Measurements from ENCODE around the gene TEX50. TPM values are rescaled to one million over a fixed set of nuclear protein-coding genes. Genes with fewer than 3 reads are reported as not detected.
A peak's percentile ranks its signal among the peaks of the same experiment; 100 is the strongest.
"Not testable (repeated sequence)": the region's sequence is repeated elsewhere in the genome, so short reads cannot be mapped to it uniquely, and the experiment has no call there.

TEX50 gene
- total RNA-seq, 1 donor from 2014 or later = not detected

GRCh38 chr1:173660306-173660705, 25.2 kb downstream of the TEX50 start:
- Histone ChIP-seq H3K4me3 (no peak overlapping the region), H3K27me3 (no peaks in the 10 kb centered on the region), H3K4me1 (no peaks in the 10 kb centered on the region), H3K27ac (no peak overlapping the region), H3K36me3 (no peaks in the 10 kb centered on the region), H3K9me3 (no peaks in the 10 kb centered on the region)
- TF ChIP-seq, protein P1, sequence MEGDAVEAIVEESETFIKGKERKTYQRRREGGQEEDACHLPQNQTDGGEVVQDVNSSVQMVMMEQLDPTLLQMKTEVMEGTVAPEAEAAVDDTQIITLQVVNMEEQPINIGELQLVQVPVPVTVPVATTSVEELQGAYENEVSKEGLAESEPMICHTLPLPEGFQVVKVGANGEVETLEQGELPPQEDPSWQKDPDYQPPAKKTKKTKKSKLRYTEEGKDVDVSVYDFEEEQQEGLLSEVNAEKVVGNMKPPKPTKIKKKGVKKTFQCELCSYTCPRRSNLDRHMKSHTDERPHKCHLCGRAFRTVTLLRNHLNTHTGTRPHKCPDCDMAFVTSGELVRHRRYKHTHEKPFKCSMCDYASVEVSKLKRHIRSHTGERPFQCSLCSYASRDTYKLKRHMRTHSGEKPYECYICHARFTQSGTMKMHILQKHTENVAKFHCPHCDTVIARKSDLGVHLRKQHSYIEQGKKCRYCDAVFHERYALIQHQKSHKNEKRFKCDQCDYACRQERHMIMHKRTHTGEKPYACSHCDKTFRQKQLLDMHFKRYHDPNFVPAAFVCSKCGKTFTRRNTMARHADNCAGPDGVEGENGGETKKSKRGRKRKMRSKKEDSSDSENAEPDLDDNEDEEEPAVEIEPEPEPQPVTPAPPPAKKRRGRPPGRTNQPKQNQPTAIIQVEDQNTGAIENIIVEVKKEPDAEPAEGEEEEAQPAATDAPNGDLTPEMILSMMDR (IDR thresholded peaks at IDR 0.05) = no peak
- intact Hi-C loops (cut with DNase I) = no loop called here
- DNase-seq (ENCODE audit: low spot score in 2 of 2) = no peak

DNA sequence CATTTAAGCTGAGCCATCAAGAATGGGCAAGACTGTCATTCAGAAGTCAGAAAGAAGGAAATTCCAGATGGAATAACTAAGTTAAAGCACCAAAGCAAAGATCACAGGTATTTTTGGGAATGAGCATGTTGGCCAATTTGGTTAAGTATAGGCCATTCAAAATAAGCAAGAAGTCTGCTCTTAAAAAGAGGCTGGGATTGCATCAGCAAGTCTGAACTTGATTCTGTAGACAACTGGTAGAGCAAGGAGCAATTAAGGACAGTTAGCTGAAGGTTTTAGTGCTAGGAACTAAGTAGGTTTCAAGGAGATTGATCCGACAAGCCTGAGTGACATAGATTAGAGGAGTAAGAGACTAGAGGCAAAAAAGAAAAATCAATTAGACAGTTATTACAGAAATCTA, 26.1 kb downstream of the TEX50 start:
- Histone ChIP-seq H3K9me3 (no peaks in the 10 kb centered on the region), H3K36me3 (no peaks in the 10 kb centered on the region), H3K27me3 (no peaks in the 10 kb centered on the region), H3K27ac (no peak overlapping the region), H3K4me1 (no peaks in the 10 kb centered on the region), H3K4me3 (no peak overlapping the region)
- DNase-seq (ENCODE audit: low spot score in 2 of 2) = no peak
- TF ChIP-seq, protein P1 (IDR thresholded peaks at IDR 0.05) = no peak
- intact Hi-C loops (cut with DNase I) = no loop called here

GRCh38 chr1:173661763-173662162, 26.6 kb downstream of the TEX50 start:
- Histone ChIP-seq H3K9me3 (no peaks in the 10 kb centered on the region), H3K27ac (no peak overlapping the region), H3K36me3 (no peaks in the 10 kb centered on the region), H3K27me3 (no peaks in the 10 kb centered on the region), H3K4me1 (no peaks in the 10 kb centered on the region), H3K4me3 (no peak overlapping the region)
- DNase-seq (ENCODE audit: low spot score in 2 of 2) = no peak
- intact Hi-C loops (cut with DNase I) = no loop called here
- TF ChIP-seq, protein P1 (IDR thresholded peaks at IDR 0.05) = no peak

DNA sequence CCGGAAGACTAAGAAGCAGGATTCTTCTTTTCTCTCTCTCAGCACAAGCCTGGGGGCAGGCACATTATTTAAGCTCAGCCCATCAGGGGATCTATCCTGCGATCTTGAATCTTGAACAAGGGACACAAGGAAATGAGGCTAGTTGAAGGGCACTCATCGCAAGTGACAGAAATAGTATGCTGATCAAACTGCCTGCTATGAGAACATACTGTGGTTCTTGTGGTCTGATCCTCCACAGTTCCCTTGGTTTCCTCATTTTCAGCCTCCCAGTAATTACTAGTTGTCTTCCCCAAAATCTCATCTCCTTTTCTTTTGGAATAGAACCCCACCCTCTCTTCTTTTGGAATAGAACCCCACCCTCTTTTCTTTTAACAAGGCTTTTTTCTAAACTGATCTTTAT, 28.0 kb downstream of the TEX50 start:
- H3K4me1 ChIP-seq = no peaks in the 10 kb centered on the region
- no peak for DNase-seq (ENCODE audit: low spot score in 2 of 2)
- TF ChIP-seq, protein P1 (IDR thresholded peaks at IDR 0.05) = no peak
- H3K4me3 ChIP-seq = no peak overlapping the region
- no peaks in the 10 kb centered on the region for H3K9me3 ChIP-seq
- H3K27me3 ChIP-seq = no peaks in the 10 kb centered on the region
- intact Hi-C loops (cut with DNase I) = no loop called here
- no peaks in the 10 kb centered on the region for H3K36me3 ChIP-seq
- no peak overlapping the region for H3K27ac ChIP-seq

DNA sequence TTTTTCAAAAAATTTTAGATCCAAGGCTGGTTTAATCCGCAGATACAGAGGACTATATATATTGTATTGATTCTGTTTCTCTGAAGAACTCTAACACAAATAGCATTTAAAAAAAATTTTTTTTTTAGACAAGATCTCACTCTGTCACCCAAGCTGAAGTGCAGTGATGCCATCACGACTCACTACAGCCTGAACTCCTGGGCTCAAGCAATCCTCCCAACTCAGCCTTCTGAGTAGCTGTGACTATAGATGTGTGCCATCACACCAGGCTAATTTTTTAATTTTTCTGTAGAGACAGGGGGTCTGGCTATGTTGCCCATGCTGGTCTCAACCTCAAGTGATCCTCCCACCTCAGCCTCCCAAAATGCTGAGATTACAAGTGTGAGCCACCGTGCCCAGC, 31.5 kb downstream of the TEX50 start:
- no peak overlapping the region for H3K27ac ChIP-seq
- no peak overlapping the region for H3K4me3 ChIP-seq
- peaks cover 0 to 3% of the 10 kb centered on the region in 2 donors for H3K4me1 ChIP-seq
- no peaks in the 10 kb centered on the region for H3K9me3 ChIP-seq
- TF ChIP-seq, protein P1 (IDR thresholded peaks at IDR 0.05) = no peak
- H3K36me3 ChIP-seq = no peaks in the 10 kb centered on the region
- H3K27me3 ChIP-seq = no peaks in the 10 kb centered on the region
- intact Hi-C loops (cut with DNase I) = no loop called here
- DNase-seq (ENCODE audit: low spot score in 2 of 2) = no peak

DNA sequence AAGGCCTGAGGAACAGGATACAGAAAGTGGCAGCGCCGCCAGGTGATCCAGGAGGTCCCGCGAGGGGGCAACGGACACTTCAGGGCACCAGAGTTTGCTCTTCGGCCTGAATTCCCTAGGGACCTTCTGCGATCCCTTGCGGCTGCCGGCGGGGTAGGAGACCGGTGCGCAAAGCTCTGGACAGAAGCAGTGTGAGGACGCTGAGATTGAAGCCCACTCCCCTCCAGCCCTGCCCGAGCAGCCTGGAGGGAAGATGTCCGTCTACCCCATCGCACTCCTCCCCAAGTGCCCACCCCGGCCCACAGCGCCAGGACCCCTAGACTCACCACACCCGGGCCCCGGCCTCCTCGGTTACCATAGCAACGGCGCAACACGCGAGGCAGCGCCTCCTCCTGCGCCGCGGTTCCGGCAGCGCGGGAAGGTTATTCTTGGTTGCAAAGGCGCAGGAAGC, 34.4 kb downstream of the TEX50 start, which contains the start of gene ANKRD45:
Gene ANKRD45, minus strand, starts transcription at position 361 of the 451 bp plus-strand sequence. CDS start 10,433 bp downstream, outside the sequence.
- intact Hi-C loops (cut with DNase I) = no loop called here
- no peaks in the 10 kb centered on the region for H3K36me3 ChIP-seq
- TF ChIP-seq, protein P1 (IDR thresholded peaks at IDR 0.05) = no peak
- H3K27me3 ChIP-seq = no peaks in the 10 kb centered on the region
- H3K9me3 ChIP-seq = no peaks in the 10 kb centered on the region
- peak within 1 kb of the TSS; percentile 26 to 42 for H3K4me3 ChIP-seq
- DNase-seq (ENCODE audit: low spot score in 2 of 2) = no peak
- H3K27ac ChIP-seq = no peak within 1 kb of the TSS
- H3K4me1 ChIP-seq = peaks cover 0 to 3% of the 10 kb centered on the region in 2 donors

DNA sequence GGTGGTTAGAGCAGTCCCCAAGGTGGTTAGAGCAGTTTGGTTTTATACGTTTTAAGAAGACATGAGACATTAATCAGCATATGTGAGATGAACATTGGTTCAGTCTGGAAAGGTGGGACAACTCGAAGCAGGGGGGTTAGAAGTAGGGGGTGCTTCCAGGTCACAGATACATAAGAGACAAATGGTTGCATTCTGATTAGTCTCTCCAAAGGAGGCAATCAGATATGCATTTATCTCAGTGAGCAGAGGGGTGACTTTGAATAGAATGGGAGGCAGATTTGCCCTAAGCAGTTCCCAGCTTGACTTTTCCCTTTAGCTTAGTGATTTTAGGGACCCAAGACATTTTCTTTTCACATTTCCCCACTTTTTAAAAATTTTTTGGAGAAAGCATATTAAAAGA, 39.4 kb downstream of the TEX50 start:
- H3K4me3 ChIP-seq; intact Hi-C loops (cut with DNase I); DNase-seq (ENCODE audit: low spot score in 2 of 2); H3K36me3 ChIP-seq; H3K4me1 ChIP-seq; H3K9me3 ChIP-seq; H3K27me3 ChIP-seq; H3K27ac ChIP-seq: not testable (repeated sequence)

DNA sequence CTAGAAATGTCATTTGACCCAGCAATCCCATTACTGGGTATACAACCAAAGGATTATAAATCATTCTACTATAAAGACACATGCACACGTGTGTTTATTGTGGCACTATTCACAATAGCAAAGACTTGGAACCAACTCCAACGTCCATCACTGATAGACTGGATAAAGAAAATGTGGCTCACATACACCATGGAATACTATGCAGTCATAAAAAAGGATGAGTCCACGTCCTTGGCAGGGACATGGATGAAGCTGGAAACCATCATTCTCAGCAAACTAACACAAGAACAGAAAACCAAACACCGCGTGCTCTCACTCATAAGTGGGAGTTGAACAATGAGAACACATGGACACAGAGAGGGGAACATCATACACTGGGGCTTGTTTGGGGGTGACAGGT, 45.0 kb downstream of the TEX50 start:
- H3K36me3 ChIP-seq; intact Hi-C loops (cut with DNase I); H3K27me3 ChIP-seq; H3K9me3 ChIP-seq; DNase-seq (ENCODE audit: low spot score in 2 of 2); H3K4me1 ChIP-seq; H3K27ac ChIP-seq; H3K4me3 ChIP-seq: not testable (repeated sequence)
